Measurements from ENCODE around the gene PI4K2A.
"Not testable (repeated sequence)": the region's sequence is repeated elsewhere in the genome, so short reads cannot be mapped to it uniquely, and the experiment has no call there.

Gene PI4K2A

GRCh38 chr10:97648562-97649404 is 8.3 kb downstream of the PI4K2A start (continued):
- no peak for TF ChIP-seq ZNF645 (tag by site-specific recombination; IDR thresholded peaks at IDR 0.05)

- H3K27ac ChIP-seq (ENCODE audit: extremely low read depth, low read depth, low read length); H3K4me3 ChIP-seq (ENCODE audit: low read depth, low read length): not testable (repeated sequence)
- H3K36me3 ChIP-seq (ENCODE audit: control insufficient read depth in 2 of 2, insufficient read depth in 1 of 2, low read length in 2 of 2) = peaks cover 17 to 57% of the 10 kb centered on the region in 2 experiments
Observed at GRCh38 chr10:97649405-97649750, 8.9 kb downstream of the PI4K2A start.

GRCh38 chr10:97650726-97651125 is 10.3 kb downstream of the PI4K2A start:
- no peak overlapping the region for H3K4me3 ChIP-seq (ENCODE audit: low read depth, low read length)
- no peaks in the 10 kb centered on the region; the same call in 1 of the 2 replicates for H3K4me1 ChIP-seq (ENCODE audit: control insufficient read depth, insufficient read depth, low read length)
- peaks cover 17 to 59% of the 10 kb centered on the region in 2 experiments for H3K36me3 ChIP-seq (ENCODE audit: control insufficient read depth in 2 of 2, insufficient read depth in 1 of 2, low read length in 2 of 2)
- POLR2A ChIA-PET = no interaction called here
- CTCF ChIA-PET = interaction anchor here (0.9 kb wide), 1 partner anchor 27 kb away, joined by 3 read pairs; no protein-coding TSS in a partner anchor
- H3K27ac ChIP-seq (ENCODE audit: extremely low read depth, low read depth, low read length) = no peak overlapping the region
- H3K9me3 ChIP-seq (ENCODE audit: control insufficient read depth, insufficient read depth, low read depth, low read length) = no peaks in the 10 kb centered on the region
- TF ChIP-seq BCL6B (tag by site-specific recombination; IDR thresholded peaks at IDR 0.05) = no peak
- TF ChIP-seq ZNF776 (tag by site-specific recombination; IDR thresholded peaks at IDR 0.05; ENCODE audit: borderline replicate concordance) = no peak
- TF ChIP-seq ZNF701 (tag by site-specific recombination; IDR thresholded peaks at IDR 0.05) = no peak
- no peak for TF ChIP-seq ZNF501 (tag by site-specific recombination; IDR thresholded peaks at IDR 0.05)
- no peak for TF ChIP-seq ZNF10 (tag by site-specific recombination; IDR thresholded peaks at IDR 0.05)
- no peak for TF ChIP-seq ZBTB1 (tag by site-specific recombination; IDR thresholded peaks at IDR 0.05)
- TF ChIP-seq ZNF146 (tag by site-specific recombination; IDR thresholded peaks at IDR 0.05) = no peak
- TF ChIP-seq GLI4 (tag by site-specific recombination; IDR thresholded peaks at IDR 0.05) = no peak
- no peak for TF ChIP-seq PBX3 (CRISPR knock-in tag; IDR thresholded peaks at IDR 0.05)

More at GRCh38 chr10:97649405-97649750, 8.9 kb downstream of the PI4K2A start:
- ChIA-PET POLR2A (interaction anchor here (0.7 kb wide), 1 partner anchor 8 kb away, joined by 4 read pairs; no protein-coding TSS in a partner anchor), CTCF (interaction anchor here (0.6 to 1.1 kb wide), 3 partner anchors 15 to 186 kb away, joined by 3 to 4 read pairs (median 3); no protein-coding TSS in a partner anchor)
- peak; percentile 91 for TF ChIP-seq ZNF362 (tag by site-specific recombination; IDR thresholded peaks at IDR 0.05)
- not testable (repeated sequence) for H3K9me3 ChIP-seq (ENCODE audit: control insufficient read depth, insufficient read depth, low read depth, low read length); H3K4me1 ChIP-seq (ENCODE audit: control insufficient read depth, insufficient read depth, low read length)

- Histone ChIP-seq H3K9me3 (ENCODE audit: control insufficient read depth, insufficient read depth, low read depth, low read length) (no peaks in the 10 kb centered on the region), H3K4me3 (ENCODE audit: low read depth, low read length) (no peak overlapping the region), H3K36me3 (ENCODE audit: control insufficient read depth in 2 of 2, insufficient read depth in 1 of 2, low read length in 2 of 2) (peaks cover 11 to 69% of the 10 kb centered on the region in 2 experiments), H3K4me1 (ENCODE audit: control insufficient read depth, insufficient read depth, low read length) (no peaks in the 10 kb centered on the region; the same call in 1 of the 2 replicates), H3K27ac (ENCODE audit: extremely low read depth, low read depth, low read length) (no peak overlapping the region)
- ChIA-PET CTCF (no interaction called here), POLR2A (no interaction called here)
- no peak for TF ChIP-seq ZBTB21 (tag by site-specific recombination; IDR thresholded peaks at IDR 0.05)
- no peak for TF ChIP-seq ZNF658 (tag by site-specific recombination; IDR thresholded peaks at IDR 0.05)
- TF ChIP-seq WT1 (tag by site-specific recombination; IDR thresholded peaks at IDR 0.05) = no peak
- TF ChIP-seq BCL6B (tag by site-specific recombination; IDR thresholded peaks at IDR 0.05) = no peak
- no peak for TF ChIP-seq GLI2 (tag by site-specific recombination; IDR thresholded peaks at IDR 0.05; ENCODE audit: borderline replicate concordance, low read depth)
- TF ChIP-seq ZNF26 (tag by site-specific recombination; IDR thresholded peaks at IDR 0.05) = no peak
- TF ChIP-seq SETDB1 (IDR thresholded peaks at IDR 0.05; ENCODE audit: insufficient read length, low read length) = no peak
- TF ChIP-seq ZNF266 (tag by site-specific recombination; IDR thresholded peaks at IDR 0.05; ENCODE audit: low read depth) = no peak
- TF ChIP-seq GLIS1 (tag by site-specific recombination; IDR thresholded peaks at IDR 0.05) = no peak
- TF ChIP-seq ZFP69B (tag by site-specific recombination; IDR thresholded peaks at IDR 0.05) = no peak
Observed at GRCh38 chr10:97651773-97652172, 11.3 kb downstream of the PI4K2A start.
